GM12878 (cell line): ENCODE measurements around the gene HS3ST5. TPM values are rescaled to one million over a fixed set of nuclear protein-coding genes. Genes with fewer than 3 reads are reported as not detected.
"Not testable (repeated sequence)": the region's sequence is repeated elsewhere in the genome, so short reads cannot be mapped to it uniquely, and the experiment has no call there.

Experiments used
- ATAC-seq: fragments of 200-7000 bp; cut with Tn5 transposase; 3 replicates; pipeline ENCODE4 v1.9.1; 2020; ENCODE audit warnings: mild to moderate bottlenecking, moderate library complexity
- BruUV-seq: library from RNA; stranded (reverse); fragments of 400-500 nt; replicated peaks from 2 replicates; lab custom pipeline; 2021; lab: Mats Ljungman, UMichigan
- CTCF ChIA-PET: fragments of 300-600 bp; sonication (Branson Sonifier 250); formaldehyde crosslinking; extraction: SDS; loops from one replicate; lab custom pipeline; 2021; ENCODE audit warnings: inconsistent platforms; lab: Yijun Ruan, JAX
- POLR2A ChIA-PET: fragments of 350-600 bp; formaldehyde crosslinking; extraction: SDS; loops from one replicate; lab custom pipeline; 2021; ENCODE audit warnings: inconsistent platforms; lab: Charles Lee
- RAD21 ChIA-PET: fragments of 300-600 bp; sonication (Branson Sonifier 250); formaldehyde crosslinking; loops from one replicate; lab custom pipeline; 2023; ENCODE audit warnings: antibody characterized with exemption; ENCODE audit not compliant: unreplicated experiment; lab: Charles Lee
- SMC1A ChIA-PET: fragments of 300-600 bp; sonication (Branson Sonifier 250); formaldehyde crosslinking; loops from one replicate; lab custom pipeline; 2023; ENCODE audit not compliant: unreplicated experiment, uncharacterized antibody; lab: Charles Lee
- DNase-seq: peaks from one replicate; pipeline ENCODE4 v3.0.0-alpha.2; 2011; ENCODE audit warnings: low read depth, low spot score
- FAIRE-seq: peaks from 3 replicates; lab custom pipeline; 2011; peaks lifted over from hg19 to GRCh38; lab: Jason Lieb, UNC
- H2AFZ ChIP-seq: 2 replicates; pipeline ENCODE4 v1.6.0; 2011; ENCODE audit warnings: low read depth, low read length, control low read depth; ENCODE audit not compliant: control insufficient read depth
- H3K27ac ChIP-seq: 2 replicates; pipeline ENCODE4 v1.5.1; 2011; ENCODE audit warnings: control low read depth; ENCODE audit not compliant: control insufficient read depth, insufficient read depth
- H3K27me3 ChIP-seq, 2 experiments: replicated peaks in 1 of 2; 2 replicates each; pipeline versions ENCODE4 v1.6.0 to v1.6.1; 2011; ENCODE audit warnings: low read length in 1 of 2; ENCODE audit not compliant: control insufficient read depth in 2 of 2, insufficient read depth in 2 of 2
- H3K36me3 ChIP-seq, 2 experiments: 2 replicates each; pipeline ENCODE4 v1.5.1; 2011; ENCODE audit warnings: low read length in 1 of 2; ENCODE audit not compliant: control insufficient read depth in 2 of 2, insufficient read depth in 2 of 2
- H3K4me1 ChIP-seq: 2 replicates; pipeline ENCODE4 v1.6.1; 2011; ENCODE audit warnings: mild to moderate bottlenecking, low read length, moderate library complexity, mixed read lengths; ENCODE audit not compliant: control insufficient read depth, insufficient read depth
- H3K4me2 ChIP-seq: 2 replicates; pipeline ENCODE4 v1.6.0; 2011; ENCODE audit warnings: control low read depth; ENCODE audit not compliant: control insufficient read depth, insufficient read depth
- H3K4me3 ChIP-seq: fragments of 200-600 bp; sonication (generic); 2 replicates; pipeline ENCODE4 v1.5.1; 2016
- H3K79me2 ChIP-seq: 2 replicates; pipeline ENCODE4 v1.6.0; 2011; ENCODE audit warnings: low read length; ENCODE audit not compliant: control insufficient read depth, insufficient read depth
- H3K9ac ChIP-seq: 2 replicates; pipeline ENCODE4 v1.8.0; 2011; ENCODE audit warnings: low read length, control low read depth, mixed read lengths; ENCODE audit not compliant: control insufficient read depth, insufficient read depth
- H3K9me3 ChIP-seq: replicated peaks from 3 replicates; pipeline ENCODE4 v1.5.1; 2011; ENCODE audit warnings: mild to moderate bottlenecking, low read length; ENCODE audit not compliant: control insufficient read depth, insufficient read depth
- H4K20me1 ChIP-seq: 2 replicates; pipeline ENCODE4 v1.6.0; 2011; ENCODE audit not compliant: control insufficient read depth, insufficient read depth
- BRCA1 ChIP-seq: IDR thresholded peaks from 2 replicates; pipeline ENCODE4 v1.6.1; 2011; ENCODE audit warnings: low read depth, low read length, improper control_type of control experiment
- NR2C1 ChIP-seq: fragments of 450-650 bp; IDR thresholded peaks from 2 replicates; pipeline ENCODE4 v1.6.1; 2017; ENCODE audit warnings: antibody characterized with exemption, mild to moderate bottlenecking, moderate library complexity
- RAD21 ChIP-seq: IDR thresholded peaks from 2 replicates; pipeline ENCODE4 v1.6.1; 2011; ENCODE audit warnings: mild to moderate bottlenecking, low read depth, low read length, moderate library complexity; ENCODE audit not compliant: insufficient read depth
- SREBF2 ChIP-seq: IDR thresholded peaks from 2 replicates; pipeline ENCODE4 v1.6.1; 2012; ENCODE audit warnings: mild to moderate bottlenecking, low read length
- ZNF217 ChIP-seq: fragments of 450-650 bp; IDR thresholded peaks from 2 replicates; pipeline ENCODE4 v1.6.1; 2017; ENCODE audit warnings: antibody characterized with exemption, mild to moderate bottlenecking
- WGBS: methylation state at CpG from one replicate; pipeline ENCODE4 v1.1.6; 2016; ENCODE audit warnings: low lambda C conversion rate; ENCODE audit not compliant: insufficient replicate concordance, insufficient coverage; ENCODE audit errors: missing lambda C conversion rate; 5-methylcytosine and 5-hydroxymethylcytosine counted together
- in situ Hi-C: fragments of 300-500 bp; cut with MboI; formaldehyde crosslinking; loops from 9 replicates; pipeline ENCODE4 v1.14.3; 2018; ENCODE audit warnings: mixed read lengths
- intact Hi-C: fragments of 100-400 bp; cut with micrococcal nuclease; formaldehyde crosslinking; loops from one replicate; pipeline ENCODE4 v1.14.2; 2022; ENCODE audit not compliant: unreplicated experiment
- polyA plus RNA-seq, 11 experiments: library from polyadenylated mRNA; depleted of rRNA in 4 of 11; unstranded in 6 of 11; stranded (reverse) in 5 of 11; fragments of >200 nt; fragmentation: Nextera tagmentation in 4 of 11; fragmentation: Illumina TruSeq in 1 of 11; extraction: Ambion mirVana in 4 of 11; extraction: Trizol in 1 of 11; gene quantifications; 1 replicate in 1 of 11; 2 replicates in 10 of 11; pipeline versions ENCODE4 v1.2.1 to v1.2.3, GENCODE V29; 2011 to 2016; ENCODE audit warnings: inconsistent platforms in 2 of 11, missing spikeins in 2 of 11, low read depth in 1 of 11
- total RNA-seq, 4 experiments: library from RNA; depleted of rRNA in 3 of 4; stranded (reverse); fragments of >200 nt in 3 of 4; fragmentation: Illumina TruSeq in 1 of 4; extraction: Trizol in 1 of 4; gene quantifications; 2 replicates each; pipeline versions ENCODE4 v1.2.1 to v1.2.3, GENCODE V29; 2013 to 2021
- TF ChIP-seq, protein P1 (sequence below): IDR thresholded peaks from 2 replicates; pipeline ENCODE4 v1.6.1; 2012; ENCODE audit warnings: low read depth, low read length, improper control_type of control experiment

The HS3ST5 gene
- total and polyA plus RNA-seq, 10 of the 15 experiments (the other 5 are each of a cell fraction or from before 2014, with no cell fraction given) = 0.04 TPM; not detected in 9

DNA sequence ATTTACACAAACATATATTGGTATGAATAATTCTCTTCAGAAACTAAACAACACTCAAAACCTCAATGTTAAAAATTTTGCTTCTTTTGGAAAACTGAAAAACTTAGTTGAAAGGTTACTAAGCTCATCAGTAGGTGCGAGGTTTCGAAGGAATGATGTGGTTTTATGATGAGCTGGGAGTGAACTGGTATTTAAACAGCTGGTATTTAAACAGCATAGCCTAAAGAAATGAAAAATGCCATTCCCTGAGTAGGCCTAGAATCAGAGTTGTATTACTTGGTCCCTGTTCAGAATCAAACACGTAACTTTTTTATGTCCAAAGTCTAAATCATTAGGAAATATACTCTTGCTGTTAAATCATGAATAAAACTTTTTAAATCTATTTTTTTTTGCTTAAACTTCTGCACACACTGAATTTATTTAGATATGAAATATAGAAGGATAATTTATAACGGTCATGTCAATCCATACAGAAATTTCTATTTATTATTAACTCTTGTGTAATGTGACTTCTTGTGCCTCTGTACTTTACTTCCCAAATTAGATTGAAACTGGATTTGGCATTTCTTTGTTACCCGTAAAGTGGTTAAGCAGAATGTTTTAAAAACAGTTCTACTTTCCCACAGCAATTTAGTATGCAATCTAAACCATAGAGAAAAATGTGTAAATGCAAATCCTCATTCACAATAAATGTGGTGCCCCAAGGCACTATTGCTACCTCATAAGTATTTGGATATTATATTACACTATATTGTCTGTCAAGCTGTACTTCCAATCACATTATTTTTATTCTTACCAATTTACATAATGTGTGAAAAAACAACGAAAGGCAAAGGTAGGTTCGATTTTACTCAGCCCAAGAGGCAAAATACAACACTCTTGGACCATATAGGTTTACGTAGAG is 124.1 kb downstream of the HS3ST5 start:
- no peak for ATAC-seq
- no TSS peak for BruUV-seq

DNA sequence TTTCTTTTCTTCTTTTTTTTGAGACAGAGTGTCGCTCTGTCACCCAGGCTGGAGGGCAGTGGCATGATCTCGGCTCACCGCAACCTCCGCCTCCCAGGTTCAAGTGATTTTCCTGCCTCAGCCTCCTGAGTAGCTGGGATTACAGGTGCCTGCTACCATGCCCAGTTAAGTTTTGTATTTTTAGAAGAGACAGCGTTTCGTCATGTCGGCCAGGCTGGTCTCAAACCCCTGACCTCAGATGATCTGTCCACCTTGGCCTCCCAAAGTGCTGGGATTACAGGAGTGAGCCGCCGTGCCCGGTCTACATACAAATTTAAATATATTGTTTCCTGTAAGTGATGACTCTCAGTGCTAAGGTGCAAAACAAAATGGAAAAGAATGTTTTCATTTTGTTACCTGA is 124.8 kb downstream of the HS3ST5 start:
- FAIRE-seq, H3K4me1 ChIP-seq, H3K27me3 ChIP-seq, in situ Hi-C loops, POLR2A ChIA-PET, H4K20me1 ChIP-seq, H3K9me3 ChIP-seq, H3K36me3 ChIP-seq, CTCF ChIA-PET, H3K4me2 ChIP-seq, H3K4me3 ChIP-seq, DNase-seq, ATAC-seq, RAD21 ChIA-PET, H3K27ac ChIP-seq, BruUV-seq, H3K79me2 ChIP-seq, H3K9ac ChIP-seq, H2AFZ ChIP-seq, intact Hi-C loops: not testable (repeated sequence)
- 46% methylated on average over 10 of the region's 10 CpGs for WGBS
- SMC1A ChIA-PET = interaction anchor here (0.6 to 1.1 kb wide), 2 partner anchors 78 to 415 kb away, joined by 3 read pairs; no protein-coding TSS in a partner anchor

More for the DNA sequence above, 124.1 kb downstream of the HS3ST5 start:
- Histone ChIP-seq H3K4me2 (no peak overlapping the region), H3K9me3 (no peaks in the 10 kb centered on the region), H3K9ac (no peak overlapping the region), H3K79me2 (no peaks in the 10 kb centered on the region), H4K20me1 (no peaks in the 10 kb centered on the region), H3K4me3 (no peak overlapping the region)
- no peak for FAIRE-seq
- ChIA-PET POLR2A (interaction anchor here (0.5 kb wide), 1 partner anchor 13 kb away, joined by 4 read pairs; no protein-coding TSS in a partner anchor), CTCF (no interaction called here)
- WGBS = 20% methylated on average over 8 of the region's 8 CpGs
- in situ Hi-C loops = no loop called here
- TF ChIP-seq SREBF2 = no peak
- no peak for TF ChIP-seq NR2C1
- no peak for TF ChIP-seq RAD21
- TF ChIP-seq, protein P1, sequence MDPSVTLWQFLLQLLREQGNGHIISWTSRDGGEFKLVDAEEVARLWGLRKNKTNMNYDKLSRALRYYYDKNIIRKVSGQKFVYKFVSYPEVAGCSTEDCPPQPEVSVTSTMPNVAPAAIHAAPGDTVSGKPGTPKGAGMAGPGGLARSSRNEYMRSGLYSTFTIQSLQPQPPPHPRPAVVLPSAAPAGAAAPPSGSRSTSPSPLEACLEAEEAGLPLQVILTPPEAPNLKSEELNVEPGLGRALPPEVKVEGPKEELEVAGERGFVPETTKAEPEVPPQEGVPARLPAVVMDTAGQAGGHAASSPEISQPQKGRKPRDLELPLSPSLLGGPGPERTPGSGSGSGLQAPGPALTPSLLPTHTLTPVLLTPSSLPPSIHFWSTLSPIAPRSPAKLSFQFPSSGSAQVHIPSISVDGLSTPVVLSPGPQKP = no peak
- TF ChIP-seq BRCA1 = no peak
- TF ChIP-seq ZNF217 = no peak
- TF ChIP-seq, all 136 proteins: peak for 0
- no peaks in the 10 kb centered on the region for H3K27me3 ChIP-seq
- intact Hi-C loops = no loop called here
- no peak overlapping the region for H3K27ac ChIP-seq
- no peaks in the 10 kb centered on the region for H3K36me3 ChIP-seq
- ChIA-PET SMC1A (interaction anchor here (0.6 kb wide), 1 partner anchor 415 kb away, joined by 3 read pairs; no protein-coding TSS in a partner anchor), RAD21 (no interaction called here)
- no peaks in the 10 kb centered on the region for H3K4me1 ChIP-seq
- no peak for DNase-seq
- H2AFZ ChIP-seq = no peak overlapping the region
